Stimulated activated CD4-positive, alpha-beta T cell treated with anti-CD3 and anti-CD28 coated beads, Interleukin-4, amount 100 ng/mL, for 4 hours (primary cell): ENCODE measurements around the gene SRRD.
A peak's percentile ranks its signal among the peaks of the same experiment; 100 is the strongest.
"Not testable (repeated sequence)": the region's sequence is repeated elsewhere in the genome, so short reads cannot be mapped to it uniquely, and the experiment has no call there.

Source experiments
- DNase-seq, 2 experiments: peaks; one replicate each; pipeline ENCODE4 v3.0.0-alpha.2; 2020

The SRRD gene, protein sequence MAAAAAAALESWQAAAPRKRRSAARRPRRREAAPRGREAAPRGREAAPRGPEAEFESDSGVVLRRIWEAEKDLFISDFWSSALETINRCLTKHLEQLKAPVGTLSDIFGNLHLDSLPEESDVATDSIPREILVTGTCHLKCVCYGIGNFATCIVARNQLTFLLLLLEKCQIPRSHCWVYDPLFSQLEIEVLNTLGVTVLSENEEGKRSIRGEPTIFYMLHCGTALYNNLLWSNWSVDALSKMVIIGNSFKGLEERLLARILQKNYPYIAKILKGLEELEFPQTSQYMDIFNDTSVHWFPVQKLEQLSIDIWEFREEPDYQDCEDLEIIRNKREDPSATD

GRCh38 chr22:26483439-26484359 is at the start of gene SRRD, which contains the start of gene HPS4:
Gene SRRD (plus strand): TSS chr22:26483877. CDS start chr22:26483891, 14 bp downstream.
Gene HPS4 (minus strand): TSS chr22:26483783. CDS start chr22:26481762, 2,021 bp downstream.
- peak; percentile 91 to 93 for DNase-seq

- no peak for DNase-seq
These were observed 48.2 kb upstream of the SRRD start for GRCh38 chr22:26435327-26436093.

DNA sequence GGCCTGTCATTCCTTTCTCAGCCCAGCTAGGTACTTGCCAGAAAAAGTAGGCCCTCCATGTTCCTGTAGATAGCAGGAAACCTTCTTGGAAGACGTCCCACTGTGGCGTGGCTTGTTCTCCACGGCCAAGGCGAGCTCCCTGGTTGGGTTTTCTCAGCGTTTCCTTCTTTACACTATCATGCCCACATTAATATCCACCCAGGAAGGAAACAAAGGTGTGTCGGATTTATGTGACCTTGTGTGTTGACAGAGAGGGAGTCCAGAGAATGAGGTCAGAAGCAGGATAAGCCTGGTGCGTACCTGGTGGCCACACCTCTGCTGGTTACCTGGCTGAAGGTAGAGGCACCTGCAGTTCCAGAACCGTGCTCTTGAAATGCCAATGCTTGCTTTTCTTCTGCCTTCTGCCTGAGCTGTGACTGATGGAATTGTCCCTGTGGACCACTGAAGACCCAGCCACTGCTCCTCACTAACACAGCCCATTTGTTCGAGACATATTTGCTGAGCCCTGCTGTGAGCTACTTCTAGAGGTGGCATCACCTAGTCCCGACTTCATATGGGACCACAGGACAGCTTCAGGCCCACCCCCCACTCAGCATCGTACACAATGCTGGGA is 46.7 kb upstream of the SRRD start:
- no peak for DNase-seq

GRCh38 chr22:26437694-26438392 is 45.8 kb upstream of the SRRD start:
- no peak for DNase-seq

- DNase-seq = not testable (repeated sequence)
These were observed 44.9 kb upstream of the SRRD start for GRCh38 chr22:26438776-26439175.

- no peak for DNase-seq
These were observed 44.1 kb upstream of the SRRD start for GRCh38 chr22:26439559-26439958.

GRCh38 chr22:26442086-26442756 is 41.5 kb upstream of the SRRD start:
- DNase-seq = no peak

DNA sequence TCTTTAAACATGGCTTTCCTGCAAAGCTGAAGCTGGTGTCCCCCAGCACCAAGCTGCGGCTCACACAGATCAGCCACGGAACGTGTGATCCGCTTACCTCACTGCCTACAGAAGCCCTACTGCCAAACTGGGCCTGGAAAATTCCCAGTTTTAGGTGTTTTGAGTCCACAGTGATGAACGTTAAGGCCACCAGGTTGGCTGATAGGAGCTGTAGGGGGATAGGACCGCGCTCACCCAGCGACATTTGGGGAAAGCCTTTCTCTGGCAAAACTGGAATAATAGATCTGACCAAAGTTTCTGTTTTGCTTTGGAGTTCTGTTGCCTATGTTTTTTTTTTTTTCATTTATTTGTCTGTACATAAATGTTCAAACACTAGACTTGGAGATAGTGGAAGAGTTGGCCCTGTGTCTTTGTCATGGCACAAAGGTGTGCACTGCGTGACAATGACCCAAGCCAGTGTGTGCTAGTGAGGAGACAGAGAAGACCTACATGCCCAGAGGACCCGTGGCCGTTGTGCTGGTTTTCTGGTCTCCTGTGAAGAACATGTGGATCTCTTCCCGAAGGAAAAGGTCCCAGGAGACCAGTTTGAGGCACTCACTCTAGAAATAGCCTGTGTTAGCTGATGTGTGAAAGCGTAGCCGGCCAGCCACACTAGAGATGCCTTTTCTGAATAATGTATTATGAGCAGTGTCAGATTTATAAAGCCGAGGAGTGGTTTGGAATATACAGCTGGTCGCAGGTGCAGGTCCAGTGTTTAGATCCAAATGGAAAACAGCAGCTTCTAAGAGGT is 39.6 kb upstream of the SRRD start:
- DNase-seq = no peak

- no peak for DNase-seq
These were observed 38.9 kb upstream of the SRRD start for GRCh38 chr22:26444777-26445176.

- no peak for DNase-seq
These were observed 38.0 kb upstream of the SRRD start for GRCh38 chr22:26445577-26446275.

DNA sequence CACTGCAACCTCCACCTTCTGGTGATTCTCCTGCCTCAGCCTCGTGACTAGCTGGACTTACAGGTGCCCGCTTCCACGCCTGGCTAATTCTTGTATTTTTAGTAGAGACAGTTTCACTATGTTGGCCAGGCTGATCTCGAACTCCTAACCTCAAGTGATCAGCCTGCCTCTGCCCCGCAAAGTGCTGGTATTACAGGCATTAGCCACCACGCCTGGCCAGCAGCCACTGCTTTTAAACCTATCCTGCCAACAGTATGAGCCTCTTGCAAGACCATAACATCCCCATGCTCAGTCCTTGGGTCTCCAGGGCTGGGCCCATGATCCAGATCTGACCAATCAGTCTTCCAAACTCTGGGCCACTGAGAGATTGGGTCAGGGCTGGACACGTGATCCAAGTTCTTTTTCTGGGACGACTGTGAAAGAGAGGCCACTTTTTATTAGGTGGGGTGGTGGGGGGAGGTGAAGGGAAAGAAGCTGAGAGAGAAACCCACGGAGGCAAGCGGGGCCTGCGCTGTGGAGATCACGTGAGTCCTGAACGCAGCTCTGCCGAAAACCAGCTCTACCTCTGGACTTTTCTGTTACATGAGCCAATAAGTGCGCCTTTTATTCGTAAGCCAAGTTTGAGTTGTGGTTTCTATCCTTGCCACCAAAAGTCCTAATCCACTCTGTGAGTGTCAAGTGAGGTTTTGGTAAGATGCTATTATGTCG is 36.7 kb upstream of the SRRD start:
- DNase-seq = no peak

- DNase-seq = no peak
These were observed 35.9 kb upstream of the SRRD start for GRCh38 chr22:26447584-26448329.

DNA sequence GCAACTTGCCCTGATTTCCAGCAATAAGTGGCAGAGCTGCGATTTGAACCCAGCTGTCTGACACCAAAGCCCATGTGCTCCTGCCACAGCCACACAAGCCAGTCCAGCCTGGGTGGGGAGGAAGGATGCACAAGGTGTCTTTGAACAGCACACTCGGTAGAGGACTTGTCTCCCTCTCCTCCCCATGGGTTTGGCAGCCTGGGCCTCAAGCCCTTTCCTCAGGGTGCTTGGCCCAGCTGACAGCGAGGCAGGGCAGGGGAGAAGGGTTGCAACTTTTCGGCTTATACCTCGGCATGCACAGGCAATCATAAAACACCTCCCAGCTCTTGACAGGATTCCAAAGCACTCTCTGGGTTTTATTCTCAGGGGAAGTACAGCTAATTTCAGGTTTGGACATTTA is 35.3 kb upstream of the SRRD start:
- no peak for DNase-seq

GRCh38 chr22:26448941-26449340 is 34.7 kb upstream of the SRRD start:
- DNase-seq = no peak

GRCh38 chr22:26450453-26451185 is 33.1 kb upstream of the SRRD start:
- no peak for DNase-seq

- no peak for DNase-seq
These were observed 31.3 kb upstream of the SRRD start for GRCh38 chr22:26452236-26453016.

- DNase-seq = no peak
These were observed 30.5 kb upstream of the SRRD start for GRCh38 chr22:26453216-26453615.
